Endodermal cell (in vitro differentiated cells): Measurements from ENCODE around the gene ADGRG3. TPM values are rescaled to one million over a fixed set of nuclear protein-coding genes. Genes with fewer than 3 reads are reported as not detected.
"Not testable (repeated sequence)": the region's sequence is repeated elsewhere in the genome, so short reads cannot be mapped to it uniquely, and the experiment has no call there.

Source experiments
- DNase-seq: peaks from one replicate; pipeline ENCODE4 v3.0.0-alpha.2; 2017
- H3K27ac ChIP-seq: 2 replicates; pipeline ENCODE4 v1.5.1; 2013; ENCODE audit warnings: mild to moderate bottlenecking, low read depth, low read length, moderate library complexity
- H3K27me3 ChIP-seq: 2 replicates; pipeline ENCODE4 v1.6.1; 2013; ENCODE audit warnings: mild to moderate bottlenecking, low read length, moderate library complexity; ENCODE audit not compliant: insufficient read depth, control insufficient read depth, poor library complexity, severe bottlenecking
- H3K36me3 ChIP-seq: 2 replicates; pipeline ENCODE4 v1.7.0; 2013; ENCODE audit warnings: mild to moderate bottlenecking, low read length, moderate library complexity; ENCODE audit not compliant: control insufficient read depth, insufficient read depth
- H3K4me1 ChIP-seq: one replicate; pipeline ENCODE4 v1.7.0; 2013; ENCODE audit warnings: low read length; ENCODE audit not compliant: control insufficient read depth, insufficient read depth
- H3K4me3 ChIP-seq: 2 replicates; pipeline ENCODE4 v1.5.1; 2013; ENCODE audit warnings: mild to moderate bottlenecking, low read length, moderate library complexity
- H3K9ac ChIP-seq: 2 replicates; pipeline ENCODE4 v1.6.1; 2013; ENCODE audit warnings: mild to moderate bottlenecking, low read length, moderate library complexity; ENCODE audit not compliant: poor library complexity, severe bottlenecking; ENCODE audit errors: extremely low read depth
- H3K9me3 ChIP-seq: 2 replicates; pipeline ENCODE4 v1.6.1; 2013; ENCODE audit warnings: mild to moderate bottlenecking, low read length, moderate library complexity; ENCODE audit not compliant: control insufficient read depth
- H3K27ac Mint-ChIP-seq: 2 replicates; pipeline ENCODE4 v1.8.0; 2020; ENCODE audit warnings: mixed read lengths
- H3K27me3 Mint-ChIP-seq: 2 replicates; pipeline ENCODE4 v1.8.0; 2021; ENCODE audit warnings: mild to moderate bottlenecking, mixed read lengths; ENCODE audit not compliant: insufficient read depth
- H3K36me3 Mint-ChIP-seq: 2 replicates; pipeline ENCODE4 v1.8.0; 2020; ENCODE audit warnings: low read depth, mixed read lengths
- H3K4me1 Mint-ChIP-seq: 2 replicates; pipeline ENCODE4 v1.8.0; 2020; ENCODE audit warnings: mixed read lengths
- H3K4me3 Mint-ChIP-seq: 2 replicates; pipeline ENCODE4 v1.8.0; 2020; ENCODE audit warnings: mild to moderate bottlenecking, moderate library complexity, mixed read lengths
- H3K9me3 Mint-ChIP-seq: 2 replicates; pipeline ENCODE4 v1.8.0; 2020; ENCODE audit warnings: mild to moderate bottlenecking, mixed read lengths
- WGBS, 2 experiments: methylation state at CpG; one replicate each; pipeline versions ENCODE4 v1.1.5 to v1.1.7; 2013; ENCODE audit warnings: missing lambda C conversion rate in 2 of 2, mixed read lengths in 1 of 2; ENCODE audit not compliant: insufficient coverage in 1 of 2, insufficient read length in 1 of 2; 5-methylcytosine and 5-hydroxymethylcytosine counted together
- total RNA-seq, 2 donors: library from RNA; stranded (reverse); fragmentation: NEBNext Ultra II Directional in 1 of 2; extraction: Animal tissue kit (Norgen Biotek cat#: 25700) in 1 of 2; gene quantifications; 2 replicates in 1 of 2; 3 replicates in 1 of 2; pipeline ENCODE4 v1.2.1, GENCODE V29; 2021
- TF ChIP-seq, protein P1 (sequence below): fragments of 200-600 bp; sonication (generic); conservative IDR thresholded peaks from 2 replicates; pipeline ENCODE4 v1.5.0; 2021; ENCODE audit warnings: antibody characterized with exemption, mild to moderate bottlenecking

The ADGRG3 gene
- total RNA-seq, 2 donors from 2014 or later = not detected

DNA sequence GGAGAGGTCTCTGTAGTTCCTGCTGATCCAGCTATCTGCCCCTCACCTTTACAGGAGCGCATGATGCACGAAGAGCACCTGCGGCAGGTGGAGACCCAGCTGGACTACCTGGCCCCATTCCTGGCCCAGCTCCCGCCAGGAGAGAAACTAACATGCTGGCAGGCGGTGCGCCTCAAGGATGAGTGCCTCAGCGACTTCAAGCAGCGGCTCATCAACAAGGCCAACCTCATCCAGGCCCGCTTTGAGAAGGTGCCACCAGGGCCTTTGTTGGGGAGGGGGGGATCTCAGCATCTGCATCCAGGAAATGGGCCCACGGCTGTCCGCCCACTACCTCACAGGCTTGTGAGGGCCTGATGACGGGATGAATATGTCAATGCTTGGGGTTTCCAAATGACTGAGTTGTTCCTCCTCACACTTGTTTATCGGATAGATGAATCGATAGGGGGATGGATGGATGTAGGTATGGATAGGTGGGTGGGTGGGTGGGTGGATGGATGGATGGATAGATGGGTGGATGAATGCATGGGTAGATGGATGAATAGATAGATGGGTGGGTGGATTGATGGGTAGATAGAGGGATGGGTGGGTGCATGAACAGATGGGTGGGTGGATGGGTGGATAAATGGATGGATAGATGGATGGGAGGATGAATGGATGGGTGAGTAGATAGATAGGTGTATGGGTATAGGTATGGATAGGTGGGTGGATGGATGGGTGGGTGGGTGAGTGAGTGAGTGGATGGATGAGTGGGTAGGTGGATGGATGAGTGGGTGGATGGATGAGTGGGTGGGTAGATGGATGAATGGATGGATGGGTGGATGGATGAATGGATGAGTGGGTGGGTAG, 60.5 kb downstream of the ADGRG3 start:
- Mint-ChIP-seq H3K4me3 (no peak overlapping the region), H3K27ac (no peak overlapping the region), H3K27me3 (no peaks in the 10 kb centered on the region), H3K36me3 (peaks cover 6% of the 10 kb centered on the region), H3K4me1 (peaks cover 5% of the 10 kb centered on the region), H3K9me3 (peaks cover 10% of the 10 kb centered on the region)
- Histone ChIP-seq H3K27ac (no peak overlapping the region), H3K4me1 (no peaks in the 10 kb centered on the region), H3K27me3 (no peaks in the 10 kb centered on the region), H3K36me3 (no peaks in the 10 kb centered on the region), H3K4me3 (no peak overlapping the region), H3K9ac (no peak overlapping the region), H3K9me3 (no peaks in the 10 kb centered on the region)
- DNase-seq = no peak
- WGBS, 2 experiments = 92 to 95% methylated on average over 4 to 14 of the region's 14 CpGs
- TF ChIP-seq, protein P1, sequence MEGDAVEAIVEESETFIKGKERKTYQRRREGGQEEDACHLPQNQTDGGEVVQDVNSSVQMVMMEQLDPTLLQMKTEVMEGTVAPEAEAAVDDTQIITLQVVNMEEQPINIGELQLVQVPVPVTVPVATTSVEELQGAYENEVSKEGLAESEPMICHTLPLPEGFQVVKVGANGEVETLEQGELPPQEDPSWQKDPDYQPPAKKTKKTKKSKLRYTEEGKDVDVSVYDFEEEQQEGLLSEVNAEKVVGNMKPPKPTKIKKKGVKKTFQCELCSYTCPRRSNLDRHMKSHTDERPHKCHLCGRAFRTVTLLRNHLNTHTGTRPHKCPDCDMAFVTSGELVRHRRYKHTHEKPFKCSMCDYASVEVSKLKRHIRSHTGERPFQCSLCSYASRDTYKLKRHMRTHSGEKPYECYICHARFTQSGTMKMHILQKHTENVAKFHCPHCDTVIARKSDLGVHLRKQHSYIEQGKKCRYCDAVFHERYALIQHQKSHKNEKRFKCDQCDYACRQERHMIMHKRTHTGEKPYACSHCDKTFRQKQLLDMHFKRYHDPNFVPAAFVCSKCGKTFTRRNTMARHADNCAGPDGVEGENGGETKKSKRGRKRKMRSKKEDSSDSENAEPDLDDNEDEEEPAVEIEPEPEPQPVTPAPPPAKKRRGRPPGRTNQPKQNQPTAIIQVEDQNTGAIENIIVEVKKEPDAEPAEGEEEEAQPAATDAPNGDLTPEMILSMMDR = no peak

DNA sequence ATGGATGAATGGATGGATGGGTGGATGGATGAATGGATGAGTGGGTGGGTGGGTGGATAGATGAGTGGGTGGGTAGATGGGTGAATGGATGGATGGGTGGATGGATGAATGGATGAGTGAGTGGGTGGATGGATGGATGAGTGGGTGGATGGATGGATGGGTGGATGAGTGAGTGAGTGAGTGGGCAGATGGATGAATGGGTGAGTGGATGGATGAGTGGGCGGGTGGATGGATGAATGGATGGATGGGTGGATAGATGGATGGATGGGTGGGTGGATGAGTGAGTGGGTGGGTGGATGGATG, 61.0 kb downstream of the ADGRG3 start:
- Mint-ChIP-seq H3K27me3 (no peaks in the 10 kb centered on the region), H3K4me3 (no peak overlapping the region), H3K9me3 (peaks cover 13% of the 10 kb centered on the region), H3K4me1 (peaks cover 5% of the 10 kb centered on the region), H3K27ac (no peak overlapping the region), H3K36me3 (peaks cover 6% of the 10 kb centered on the region)
- TF ChIP-seq, protein P1 = no peak
- Histone ChIP-seq H3K9me3 (no peaks in the 10 kb centered on the region), H3K4me3 (no peak overlapping the region), H3K27ac (no peak overlapping the region), H3K36me3 (no peaks in the 10 kb centered on the region), H3K27me3 (no peaks in the 10 kb centered on the region), H3K9ac (no peak overlapping the region), H3K4me1 (no peaks in the 10 kb centered on the region)
- WGBS, 2 experiments = 89% methylated on average over 1 of the region's 1 CpG; no CpG with 5 or more reads in 1 of the 2 experiments
- no peak for DNase-seq

DNA sequence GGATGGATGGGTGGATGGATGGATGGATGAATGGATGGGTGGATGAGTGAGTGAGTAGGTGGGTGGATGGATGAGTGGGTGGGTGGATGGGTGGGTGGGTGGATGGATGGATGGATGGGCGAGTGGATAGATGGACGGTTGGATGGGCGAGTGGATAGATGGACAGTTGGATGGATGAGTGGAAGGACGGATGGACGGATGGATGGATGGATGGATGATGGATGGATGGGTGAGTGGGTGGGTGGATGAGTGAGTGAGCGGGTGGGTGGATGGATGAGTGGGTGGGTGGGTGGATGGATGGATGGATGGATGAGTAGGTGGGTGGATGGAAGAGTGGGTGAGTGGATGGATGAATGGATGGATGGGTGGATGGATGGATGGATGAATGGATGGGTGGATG, 61.7 kb downstream of the ADGRG3 start:
- not testable (repeated sequence) for H3K9me3 ChIP-seq, DNase-seq, H3K27ac ChIP-seq, H3K27ac Mint-ChIP-seq, H3K9ac ChIP-seq, H3K27me3 Mint-ChIP-seq, H3K36me3 Mint-ChIP-seq, H3K4me1 ChIP-seq, H3K27me3 ChIP-seq, H3K36me3 ChIP-seq, H3K4me1 Mint-ChIP-seq, H3K4me3 Mint-ChIP-seq, H3K4me3 ChIP-seq
- H3K9me3 Mint-ChIP-seq = peaks cover 13% of the 10 kb centered on the region
- WGBS, 2 experiments = 90 to 98% methylated on average over 4 to 6 of the region's 6 CpGs
